HepG2 (cell line): ENCODE measurements around the gene OSBPL8. TPM values are rescaled to one million over a fixed set of nuclear protein-coding genes. Genes with fewer than 3 reads are reported as not detected.

Experiments used
- BORCS8-MEF2B ChIP-seq: sonication (generic); formaldehyde crosslinking; IDR thresholded peaks from 2 replicates; pipeline ENCODE4 v1.8.0; 2022; ENCODE audit warnings: mild to moderate bottlenecking, missing genetic modification reagents
- DMAP1 ChIP-seq: IDR thresholded peaks from 2 replicates; pipeline ENCODE4 v1.6.1; 2016
- GTF2F1 ChIP-seq: fragments of 150-350 bp; IDR thresholded peaks from 2 replicates; pipeline ENCODE4 v1.6.1; 2014; ENCODE audit warnings: low read length
- HDAC2 ChIP-seq: sonication (generic); formaldehyde crosslinking; IDR thresholded peaks from 2 replicates; pipeline ENCODE4 v1.4.0; 2020; ENCODE audit warnings: missing genetic modification reagents
- HOXA9 ChIP-seq: sonication (generic); formaldehyde crosslinking; IDR thresholded peaks from 2 replicates; pipeline ENCODE4 v1.8.1; 2022; ENCODE audit warnings: missing genetic modification reagents, mild to moderate bottlenecking, moderate library complexity, borderline replicate concordance
- ISX ChIP-seq: sonication (generic); formaldehyde crosslinking; conservative IDR thresholded peaks from 2 replicates; pipeline ENCODE4 v1.5.0; 2020; ENCODE audit warnings: missing genetic modification reagents
- JUN ChIP-seq: sonication (generic); formaldehyde crosslinking; IDR thresholded peaks from 2 replicates; pipeline ENCODE4 v1.4.0; 2020; ENCODE audit warnings: mild to moderate bottlenecking, missing genetic modification reagents
- NFE2L2 ChIP-seq: fragments of 150-350 bp; IDR thresholded peaks from 2 replicates; pipeline ENCODE4 v1.6.1; 2014; ENCODE audit warnings: low read length
- PAF1 ChIP-seq: IDR thresholded peaks from 2 replicates; pipeline ENCODE4 v1.6.1; 2016; ENCODE audit warnings: missing genetic modification reagents, missing compliant biosample characterization
- PHF21A ChIP-seq: sonication (generic); formaldehyde crosslinking; IDR thresholded peaks from 2 replicates; pipeline ENCODE4 v1.5.0; 2020; ENCODE audit warnings: mild to moderate bottlenecking, missing genetic modification reagents
- POLR2G ChIP-seq: fragments of 200-400 bp; formaldehyde crosslinking; IDR thresholded peaks from 2 replicates; pipeline ENCODE4 v1.6.1; 2018; ENCODE audit warnings: mild to moderate bottlenecking, low read depth, low read length, moderate library complexity
- THYN1 ChIP-seq: sonication (generic); formaldehyde crosslinking; IDR thresholded peaks from 2 replicates; pipeline ENCODE4 v1.8.1; 2023; ENCODE audit warnings: low read depth, mild to moderate bottlenecking, moderate library complexity, missing genetic modification reagents, borderline replicate concordance
- ZBTB2 ChIP-seq: sonication (generic); formaldehyde crosslinking; IDR thresholded peaks from 2 replicates; pipeline ENCODE4 v1.8.0; 2022; ENCODE audit warnings: low read depth, missing genetic modification reagents
- ZBTB20 ChIP-seq: sonication (generic); formaldehyde crosslinking; IDR thresholded peaks from 2 replicates; pipeline ENCODE4 v1.8.1; 2023; ENCODE audit warnings: missing genetic modification reagents, low read depth, mild to moderate bottlenecking, borderline replicate concordance
- ZBTB21 ChIP-seq: sonication (generic); formaldehyde crosslinking; IDR thresholded peaks from 2 replicates; pipeline ENCODE4 v1.4.0; 2020; ENCODE audit warnings: missing genetic modification reagents
- ZBTB44 ChIP-seq: sonication (generic); formaldehyde crosslinking; IDR thresholded peaks from 2 replicates; pipeline ENCODE4 v1.4.0; 2020; ENCODE audit warnings: missing genetic modification reagents
- ZMAT5 ChIP-seq: sonication (generic); formaldehyde crosslinking; IDR thresholded peaks from 2 replicates; pipeline ENCODE4 v1.5.0; 2020; ENCODE audit warnings: mild to moderate bottlenecking, low read depth, missing genetic modification reagents, borderline replicate concordance
- ZNF276 ChIP-seq: sonication (generic); formaldehyde crosslinking; IDR thresholded peaks from 2 replicates; pipeline ENCODE4 v1.4.0; 2020; ENCODE audit warnings: mild to moderate bottlenecking, low read depth, missing genetic modification reagents
- ZNF597 ChIP-seq: sonication (generic); formaldehyde crosslinking; IDR thresholded peaks from 2 replicates; pipeline ENCODE4 v1.5.0; 2020; ENCODE audit warnings: missing genetic modification reagents
- ZNF713 ChIP-seq: sonication (generic); formaldehyde crosslinking; IDR thresholded peaks from 2 replicates; pipeline ENCODE4 v1.4.0; 2020; ENCODE audit warnings: mild to moderate bottlenecking, missing genetic modification reagents
- ZNF720 ChIP-seq: sonication (generic); formaldehyde crosslinking; IDR thresholded peaks from 2 replicates; pipeline ENCODE4 v1.4.0; 2020; ENCODE audit warnings: missing genetic modification reagents
- polyA plus RNA-seq, 8 experiments: library from polyadenylated mRNA; depleted of rRNA in 3 of 8; stranded (reverse) in 7 of 8; unstranded in 1 of 8; fragments of >200 nt; fragmentation: Illumina TruSeq in 4 of 8; extraction: Trizol in 4 of 8; gene quantifications; 2 replicates each; pipeline versions ENCODE4 v1.2.1 to v1.2.3, GENCODE V29; 2011 to 2016; ENCODE audit warnings: low read depth in 4 of 8, missing spikeins in 1 of 8, mixed read lengths in 1 of 8; ENCODE audit not compliant: insufficient read depth in 1 of 8
- total RNA-seq, 5 experiments: library from RNA; depleted of rRNA; stranded (reverse); fragments of >200 nt; fragmentation: Illumina TruSeq; extraction: Trizol; gene quantifications; 2 replicates each; pipeline ENCODE4 v1.2.3, GENCODE V29; 2016; ENCODE audit warnings: low read depth in 1 of 5
- TF ChIP-seq, protein P1 (sequence below): sonication (generic); formaldehyde crosslinking; conservative IDR thresholded peaks from 2 replicates; pipeline ENCODE4 v1.8.0; 2022; ENCODE audit warnings: mild to moderate bottlenecking, moderate library complexity, missing genetic modification reagents

OSBPL8 gene
- total and polyA plus RNA-seq, 2 of the 13 experiments (the other 11 are each of a cell fraction or from before 2014, with no cell fraction given): 11.0 to 33.9 TPM

- no peak for TF ChIP-seq ZBTB21 (CRISPR knock-in tag)
- no peak for TF ChIP-seq ZNF597
- TF ChIP-seq POLR2G: peak; percentile 96
- TF ChIP-seq ZBTB2 (CRISPR knock-in tag): peak; percentile 71
- TF ChIP-seq HOXA9: peak; percentile 88; the same call in 1 of the 2 replicates
- no peak for TF ChIP-seq ZNF276 (CRISPR knock-in tag)
- no peak; the same call in 1 of the 2 replicates for TF ChIP-seq GTF2F1
- TF ChIP-seq, protein P1, sequence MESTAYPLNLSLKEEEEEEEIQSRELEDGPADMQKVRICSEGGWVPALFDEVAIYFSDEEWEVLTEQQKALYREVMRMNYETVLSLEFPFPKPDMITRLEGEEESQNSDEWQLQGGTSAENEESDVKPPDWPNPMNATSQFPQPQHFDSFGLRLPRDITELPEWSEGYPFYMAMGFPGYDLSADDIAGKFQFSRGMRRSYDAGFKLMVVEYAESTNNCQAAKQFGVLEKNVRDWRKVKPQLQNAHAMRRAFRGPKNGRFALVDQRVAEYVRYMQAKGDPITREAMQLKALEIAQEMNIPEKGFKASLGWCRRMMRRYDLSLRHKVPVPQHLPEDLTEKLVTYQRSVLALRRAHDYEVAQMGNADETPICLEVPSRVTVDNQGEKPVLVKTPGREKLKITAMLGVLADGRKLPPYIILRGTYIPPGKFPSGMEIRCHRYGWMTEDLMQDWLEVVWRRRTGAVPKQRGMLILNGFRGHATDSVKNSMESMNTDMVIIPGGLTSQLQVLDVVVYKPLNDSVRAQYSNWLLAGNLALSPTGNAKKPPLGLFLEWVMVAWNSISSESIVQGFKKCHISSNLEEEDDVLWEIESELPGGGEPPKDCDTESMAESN (CRISPR knock-in tag): peak; percentile 69
- no peak for TF ChIP-seq THYN1 (CRISPR knock-in tag)
- no peak for TF ChIP-seq PAF1 (CRISPR knock-in tag)
- no peak for TF ChIP-seq ZMAT5
- no peak for TF ChIP-seq ZNF713 (CRISPR knock-in tag)
- peak; percentile 61; the same call in 1 of the 2 replicates for TF ChIP-seq ISX (CRISPR knock-in tag)
- peak; percentile 81 for TF ChIP-seq ZBTB20
- 0 out of 2 replicates have a peak, but pooled peaks have one; percentile 41 for TF ChIP-seq PHF21A (CRISPR knock-in tag)
- TF ChIP-seq DMAP1 (CRISPR knock-in tag): peak; percentile 47; the same call in 1 of the 2 replicates
- TF ChIP-seq ZNF720 (CRISPR knock-in tag): no peak
- peak; percentile 71; the same call in 1 of the 2 replicates for TF ChIP-seq ZBTB44 (CRISPR knock-in tag)
- peak; percentile 88; the same call in 1 of the 2 replicates for TF ChIP-seq BORCS8-MEF2B (CRISPR knock-in tag)
- TF ChIP-seq JUN: no peak
- peak; percentile 46; the same call in 1 of the 2 replicates for TF ChIP-seq HDAC2 (CRISPR knock-in tag)
- no peak for TF ChIP-seq NFE2L2
These were observed at the start of gene OSBPL8 (continued) for GRCh38 chr12:76559400-76560085.
